CD4-positive, alpha-beta memory T cell (primary cell): ENCODE data around the gene CBLL2. TPM values are rescaled to one million over a fixed set of nuclear protein-coding genes. Genes with fewer than 3 reads are reported as not detected.

ENCODE experiments used
- polyA plus RNA-seq, 2 donors: library from polyadenylated mRNA; unstranded; fragments of 300-500 nt; fragmentation: Illumina TruSeq; gene quantifications; one replicate each; pipeline ENCODE4 v1.2.3, GENCODE V29; 2021
- total RNA-seq, 2 experiments: library from RNA; stranded (reverse); gene quantifications; one replicate each; pipeline ENCODE4 v1.2.3, GENCODE V29; 2021

The CBLL2 gene
- total and polyA plus RNA-seq, 4 experiments from 2014 or later, result not detected

Other genes with a start within 250 kb of the CBLL2 start
- gene PHEX, start 240.6 kb upstream of the CBLL2 start, total RNA-seq, result under 1 TPM; 0.25 to 0.35 TPM
- gene PHEX, start 240.6 kb upstream of the CBLL2 start, polyA plus RNA-seq, result under 1 TPM; 0.39 to 0.98 TPM